NCI-H1105 (cell line): Measurements from ENCODE around the gene PPIF.

Source experiments
- DNase-seq: peaks from one replicate; lab custom pipeline; 2025; lab: John Stamatoyannopoulos, UW

Gene PPIF

DNA sequence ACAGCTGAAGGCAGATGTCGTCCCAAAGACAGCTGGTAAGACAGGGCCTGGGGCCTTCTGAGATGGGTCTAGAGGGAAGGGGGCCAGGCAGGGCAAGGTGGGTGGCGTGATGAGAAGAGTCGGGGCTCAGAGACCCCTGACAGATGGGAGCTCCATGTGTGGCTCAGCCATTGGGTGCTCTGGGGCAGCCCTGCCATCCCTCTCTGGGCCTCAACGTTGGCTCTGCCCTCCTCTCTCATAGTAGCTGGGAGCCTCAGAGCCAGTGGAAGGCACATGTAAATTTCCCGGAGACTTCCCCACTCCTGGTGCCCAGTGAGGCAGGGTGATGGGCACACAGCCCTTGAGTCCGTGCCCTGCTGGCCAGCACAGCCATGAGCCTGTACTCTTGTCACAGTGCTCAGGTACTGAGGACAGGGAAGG lies 1.8 kb downstream of the PPIF start:
- no peak for DNase-seq

DNA sequence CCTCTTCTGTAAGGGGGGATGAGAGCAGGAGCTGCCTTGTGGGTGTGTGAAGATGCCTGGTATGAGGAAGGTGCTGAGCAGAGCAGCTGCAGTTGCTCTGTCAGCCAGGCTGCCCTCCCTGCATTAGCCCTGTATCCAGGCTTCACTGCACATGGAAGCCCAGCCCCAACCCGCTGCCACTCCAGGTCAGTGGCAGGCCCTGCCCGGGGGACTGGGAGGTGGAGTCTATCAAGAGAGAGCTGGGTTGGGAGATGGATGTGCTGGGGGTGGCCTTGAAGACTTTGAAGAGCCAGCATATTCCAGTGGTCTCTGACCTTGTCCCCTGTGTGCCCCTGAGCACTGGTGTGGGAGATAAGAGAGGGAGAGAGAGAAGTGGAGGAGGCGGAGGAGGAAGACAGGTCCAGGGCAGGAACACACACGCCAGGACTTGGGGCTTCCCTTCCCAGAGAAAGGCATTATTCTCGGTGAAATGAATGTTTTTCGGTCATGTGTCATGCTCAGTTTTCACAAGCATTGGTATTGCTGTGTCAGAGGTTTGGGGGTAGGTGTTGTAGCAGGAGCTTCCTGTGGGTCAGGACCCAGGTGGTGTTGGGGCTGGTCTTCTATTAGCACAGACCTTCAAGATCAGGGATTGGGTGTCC lies 2.6 kb downstream of the PPIF start:
- no peak for DNase-seq

DNA sequence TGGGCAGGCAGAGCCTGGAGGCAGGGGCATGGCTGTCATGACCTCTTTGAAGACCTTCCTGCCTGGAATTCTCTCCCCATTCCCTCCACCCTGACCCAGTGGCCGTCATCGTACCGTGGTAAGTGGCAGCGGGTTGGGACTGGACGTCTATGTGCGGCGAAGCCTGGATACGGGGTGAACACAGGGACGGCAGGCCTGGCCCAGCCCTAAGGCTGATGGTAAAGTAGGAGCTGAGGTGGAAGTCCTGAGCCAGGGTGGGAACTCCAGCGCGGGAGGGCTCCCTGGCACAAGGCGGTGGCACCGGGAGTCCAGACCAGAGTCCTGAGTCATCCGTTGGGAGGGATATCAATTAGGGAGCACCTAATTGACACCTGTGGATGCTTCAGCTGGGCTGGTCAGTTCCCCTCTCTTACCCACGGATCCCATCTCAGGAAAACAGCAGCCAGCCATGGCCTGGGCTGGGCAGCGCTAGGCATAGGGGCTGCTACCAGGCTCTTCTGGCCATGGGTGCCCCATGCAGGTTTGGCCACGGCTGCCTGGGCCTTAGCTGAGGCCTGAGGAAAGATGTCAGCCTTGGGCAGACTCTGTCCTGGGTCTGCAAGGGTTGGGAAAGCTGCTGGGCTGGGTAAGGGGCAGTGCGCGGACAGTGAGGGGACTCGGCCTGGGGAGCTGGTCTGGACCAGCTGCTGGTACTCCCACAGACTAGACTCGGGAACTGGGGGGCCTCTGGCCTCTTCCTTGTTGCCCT lies 3.3 kb downstream of the PPIF start:
- no peak for DNase-seq

DNA sequence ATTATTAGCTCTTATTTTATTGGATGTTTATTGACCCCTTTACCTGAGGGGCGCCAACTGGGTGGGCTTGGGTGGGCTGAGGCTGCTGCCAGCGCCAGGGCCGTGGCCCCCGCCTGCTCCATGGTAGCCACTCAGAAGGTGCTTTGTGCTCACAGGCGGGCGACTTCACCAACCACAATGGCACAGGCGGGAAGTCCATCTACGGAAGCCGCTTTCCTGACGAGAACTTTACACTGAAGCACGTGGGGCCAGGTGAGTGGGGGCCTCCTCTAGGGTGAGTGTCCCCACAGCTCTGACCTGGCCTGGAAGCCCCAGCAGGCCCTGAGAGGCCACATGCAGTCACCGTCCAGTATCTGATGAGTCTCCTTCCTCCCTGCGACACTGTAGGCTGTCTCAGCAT lies 4.1 kb downstream of the PPIF start:
- no peak for DNase-seq

DNA sequence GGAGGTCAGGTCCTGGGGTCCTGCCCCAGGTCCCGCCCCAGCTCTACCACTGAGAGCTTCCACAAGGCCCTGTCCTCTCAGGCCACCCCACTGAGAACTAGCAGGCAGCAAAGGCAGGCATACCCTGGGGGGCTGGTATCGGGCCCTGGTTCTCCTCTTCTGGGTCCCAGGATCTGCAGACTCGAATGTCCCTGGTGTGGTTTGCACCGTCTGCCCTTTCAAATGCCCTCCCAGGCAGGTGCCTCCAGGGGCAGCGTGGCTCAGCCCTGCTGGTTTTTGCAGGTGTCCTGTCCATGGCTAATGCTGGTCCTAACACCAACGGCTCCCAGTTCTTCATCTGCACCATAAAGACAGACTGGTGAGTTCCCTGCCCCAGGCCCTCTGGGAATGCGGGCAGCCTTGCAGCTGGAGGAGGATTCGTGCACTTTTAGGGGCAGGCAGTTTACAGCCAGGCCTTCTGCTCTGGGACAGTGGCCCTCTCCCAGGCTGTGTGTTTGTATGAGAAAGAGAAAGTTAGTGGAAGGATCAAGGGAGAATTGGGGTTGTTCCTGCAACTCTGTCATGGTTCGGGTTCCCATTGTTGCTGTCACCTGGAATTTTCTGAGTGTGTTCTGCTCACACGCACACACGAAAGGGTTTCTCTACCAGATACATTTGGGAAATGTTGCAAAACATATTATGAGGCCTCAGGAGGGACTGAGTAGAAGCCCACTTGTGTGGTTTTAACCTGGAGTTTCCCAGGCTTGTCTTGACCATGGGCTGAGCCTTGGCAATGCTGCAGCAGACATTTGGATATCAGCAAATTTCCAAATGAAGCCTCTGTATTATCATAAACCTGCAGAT lies 5.0 kb downstream of the PPIF start:
- DNase-seq, result no peak

DNA sequence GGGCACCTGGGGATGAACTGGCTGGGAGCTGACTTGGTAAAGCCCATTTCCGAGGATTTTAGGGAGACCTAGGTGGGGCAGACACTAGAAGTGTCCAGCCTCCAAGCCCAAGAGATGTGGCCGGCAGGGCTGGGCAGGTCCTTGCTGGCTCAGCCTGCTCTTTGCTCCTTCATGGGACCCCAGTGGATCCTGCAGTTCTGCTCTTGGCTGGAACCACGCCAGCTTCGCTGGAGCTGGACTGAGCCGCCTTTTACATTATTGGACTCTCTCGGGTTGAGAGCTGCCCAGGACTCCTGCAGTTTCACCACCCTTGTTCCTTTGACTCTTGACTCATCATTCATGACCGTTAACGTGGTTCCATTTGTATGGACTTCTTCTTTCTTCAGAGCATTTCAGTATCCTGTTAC lies 5.7 kb downstream of the PPIF start:
- DNase-seq, result no peak

DNA sequence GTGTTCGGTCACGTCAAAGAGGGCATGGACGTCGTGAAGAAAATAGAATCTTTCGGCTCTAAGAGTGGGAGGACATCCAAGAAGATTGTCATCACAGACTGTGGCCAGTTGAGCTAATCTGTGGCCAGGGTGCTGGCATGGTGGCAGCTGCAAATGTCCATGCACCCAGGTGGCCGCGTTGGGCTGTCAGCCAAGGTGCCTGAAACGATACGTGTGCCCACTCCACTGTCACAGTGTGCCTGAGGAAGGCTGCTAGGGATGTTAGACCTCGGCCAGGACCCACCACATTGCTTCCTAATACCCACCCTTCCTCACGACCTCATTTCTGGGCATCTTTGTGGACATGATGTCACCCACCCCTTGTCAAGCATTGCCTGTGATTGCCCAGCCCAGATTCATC lies 6.5 kb downstream of the PPIF start:
- DNase-seq, result no peak

DNA sequence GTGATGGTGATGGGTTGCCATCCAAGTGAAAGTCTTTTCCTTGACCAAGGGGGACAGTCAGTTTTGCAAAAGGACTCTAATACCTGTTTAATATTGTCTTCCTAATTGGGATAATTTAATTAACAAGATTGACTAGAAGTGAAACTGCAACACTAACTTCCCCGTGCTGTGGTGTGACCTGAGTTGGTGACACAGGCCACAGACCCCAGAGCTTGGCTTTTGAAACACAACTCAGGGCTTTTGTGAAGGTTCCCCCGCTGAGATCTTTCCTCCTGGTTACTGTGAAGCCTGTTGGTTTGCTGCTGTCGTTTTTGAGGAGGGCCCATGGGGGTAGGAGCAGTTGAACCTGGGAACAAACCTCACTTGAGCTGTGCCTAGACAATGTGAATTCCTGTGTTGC lies 6.9 kb downstream of the PPIF start:
- DNase-seq, result no peak

DNA sequence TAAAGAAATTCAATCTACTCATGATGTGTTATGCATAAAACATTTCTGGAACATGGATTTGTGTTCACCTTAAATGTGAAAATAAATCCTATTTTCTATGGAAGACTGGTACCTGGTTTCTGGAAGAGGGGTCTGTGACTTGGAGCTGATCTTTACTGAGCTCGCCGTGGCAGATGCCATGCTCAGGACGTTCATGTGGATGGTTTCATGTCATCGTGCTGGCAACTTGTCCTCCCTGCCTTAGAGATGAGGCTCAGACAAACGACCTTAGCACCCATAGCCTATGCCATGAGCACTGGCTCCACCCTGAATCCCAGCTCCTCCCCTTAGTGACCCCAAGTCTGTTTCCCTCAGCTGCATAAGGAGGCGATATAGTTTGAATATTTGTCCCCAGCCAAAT lies 7.3 kb downstream of the PPIF start:
- no peak for DNase-seq

DNA sequence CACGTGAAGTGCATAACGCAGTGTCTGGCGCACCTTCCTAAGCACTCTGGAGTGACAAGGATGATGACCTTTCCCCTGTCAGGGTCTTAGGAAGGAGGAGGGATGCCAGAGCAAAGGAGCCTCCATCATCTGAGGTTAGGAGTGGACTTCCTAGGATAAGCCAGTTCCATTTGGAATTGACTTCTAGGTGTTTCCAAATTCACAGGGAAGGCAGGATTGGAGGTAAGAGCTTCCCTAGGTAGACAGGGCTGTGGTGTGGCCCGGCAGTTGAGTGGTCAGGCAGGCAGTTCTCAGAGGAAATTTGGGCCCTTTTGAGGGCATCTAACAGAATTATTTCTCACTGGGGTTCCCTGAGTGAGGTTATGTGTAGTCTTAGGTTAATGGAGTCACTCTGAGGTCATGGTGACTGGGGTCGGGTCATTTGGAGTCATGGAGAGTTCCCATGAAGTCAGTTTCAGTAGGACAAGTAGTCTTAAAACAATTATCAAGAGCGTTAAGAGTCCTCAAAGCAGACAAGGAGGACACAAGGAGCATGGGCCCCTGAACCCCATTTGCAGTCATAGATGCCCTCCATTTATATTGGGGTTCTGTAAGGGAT lies 8.2 kb downstream of the PPIF start:
- no peak for DNase-seq

DNA sequence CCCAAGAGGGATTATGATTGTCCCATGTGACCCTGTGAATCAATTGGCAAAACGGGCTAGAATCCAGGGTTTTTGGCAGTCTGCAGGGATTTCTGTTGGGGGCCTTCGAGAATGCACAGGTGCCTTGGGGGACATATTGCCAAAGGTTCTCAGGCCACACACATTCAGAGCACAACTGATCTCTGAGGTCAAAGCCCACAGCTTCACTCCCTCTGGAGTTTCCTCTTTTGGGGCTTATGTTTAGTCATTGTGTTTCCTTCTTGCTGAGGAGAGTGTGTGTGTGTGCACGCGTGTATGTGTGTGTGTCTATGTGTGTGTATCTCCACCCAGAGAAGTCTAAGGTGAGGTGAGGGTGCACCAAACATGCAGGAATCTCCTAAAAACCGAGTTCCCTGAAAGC lies 8.8 kb downstream of the PPIF start:
- DNase-seq, result no peak

DNA sequence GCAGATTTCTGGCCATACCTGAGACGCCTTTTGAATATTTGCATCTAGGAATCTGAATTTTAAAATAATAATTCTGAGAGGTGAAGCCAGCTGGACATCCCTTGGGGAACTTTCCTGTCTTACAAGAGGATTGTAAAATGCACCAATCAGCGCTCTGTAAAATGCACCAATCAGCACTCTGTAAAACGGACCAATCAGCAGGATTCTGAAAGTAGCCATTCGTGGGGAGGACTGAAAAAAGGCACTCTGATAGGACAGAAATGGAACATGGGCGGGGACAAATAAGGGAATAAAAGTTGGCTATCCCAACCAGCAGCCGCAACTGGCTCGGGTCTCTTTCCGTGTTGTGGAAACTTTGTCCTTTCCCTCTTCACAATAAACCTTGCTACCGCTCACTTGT lies 9.9 kb downstream of the PPIF start:
- no peak for DNase-seq

DNA sequence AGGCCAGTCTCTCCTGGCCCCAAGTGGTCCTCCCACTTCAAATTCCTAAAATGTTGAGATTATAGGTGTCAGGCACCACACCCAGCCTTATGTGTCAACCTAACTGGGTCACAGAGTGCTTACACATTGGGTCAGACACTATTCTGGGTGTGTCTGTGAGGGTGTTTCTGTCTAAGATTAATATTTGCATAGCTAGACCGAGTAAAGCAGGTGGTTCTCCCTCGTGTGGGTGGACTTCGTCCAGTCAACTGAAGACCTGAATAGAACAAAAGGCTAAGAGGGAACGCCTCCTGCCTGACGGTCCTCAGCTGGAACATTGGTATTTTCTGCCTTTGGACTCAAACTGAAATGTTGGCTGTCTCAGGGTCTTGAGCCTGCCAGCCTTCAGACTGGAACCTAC lies 11.5 kb downstream of the PPIF start:
- DNase-seq, result no peak

DNA sequence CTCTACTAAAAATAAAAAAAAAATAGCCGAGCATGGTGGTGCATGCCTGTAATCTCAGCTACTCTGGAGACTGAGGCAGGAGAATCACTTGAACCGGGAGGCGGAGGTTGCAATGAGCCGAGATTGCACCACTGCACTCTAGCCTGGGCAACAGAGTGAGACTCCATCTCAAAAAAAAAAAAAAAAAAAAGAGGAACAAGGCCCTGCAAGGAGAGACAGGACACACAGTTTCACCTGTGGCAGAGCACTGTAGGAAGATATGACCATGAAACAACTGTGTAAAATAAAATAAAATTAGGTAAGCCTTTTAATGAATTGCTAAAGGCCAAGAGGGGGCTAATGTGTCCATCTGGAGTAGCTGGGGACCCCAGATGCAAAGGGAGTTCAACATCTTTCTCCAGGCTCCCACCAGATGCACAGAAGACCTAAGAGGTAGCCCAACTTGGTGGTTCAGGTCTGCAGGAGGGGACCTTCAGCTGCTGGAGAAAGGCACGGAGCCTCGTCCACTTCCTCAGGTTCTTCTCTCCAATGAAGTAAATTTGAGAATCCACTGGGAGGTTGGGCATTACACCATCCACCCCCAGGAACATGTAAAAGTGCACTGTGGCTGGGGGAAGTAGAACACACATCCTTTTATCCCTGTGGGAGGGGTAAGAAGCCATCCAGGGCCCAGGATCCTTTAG lies 12.7 kb downstream of the PPIF start:
- DNase-seq, result no peak

DNA sequence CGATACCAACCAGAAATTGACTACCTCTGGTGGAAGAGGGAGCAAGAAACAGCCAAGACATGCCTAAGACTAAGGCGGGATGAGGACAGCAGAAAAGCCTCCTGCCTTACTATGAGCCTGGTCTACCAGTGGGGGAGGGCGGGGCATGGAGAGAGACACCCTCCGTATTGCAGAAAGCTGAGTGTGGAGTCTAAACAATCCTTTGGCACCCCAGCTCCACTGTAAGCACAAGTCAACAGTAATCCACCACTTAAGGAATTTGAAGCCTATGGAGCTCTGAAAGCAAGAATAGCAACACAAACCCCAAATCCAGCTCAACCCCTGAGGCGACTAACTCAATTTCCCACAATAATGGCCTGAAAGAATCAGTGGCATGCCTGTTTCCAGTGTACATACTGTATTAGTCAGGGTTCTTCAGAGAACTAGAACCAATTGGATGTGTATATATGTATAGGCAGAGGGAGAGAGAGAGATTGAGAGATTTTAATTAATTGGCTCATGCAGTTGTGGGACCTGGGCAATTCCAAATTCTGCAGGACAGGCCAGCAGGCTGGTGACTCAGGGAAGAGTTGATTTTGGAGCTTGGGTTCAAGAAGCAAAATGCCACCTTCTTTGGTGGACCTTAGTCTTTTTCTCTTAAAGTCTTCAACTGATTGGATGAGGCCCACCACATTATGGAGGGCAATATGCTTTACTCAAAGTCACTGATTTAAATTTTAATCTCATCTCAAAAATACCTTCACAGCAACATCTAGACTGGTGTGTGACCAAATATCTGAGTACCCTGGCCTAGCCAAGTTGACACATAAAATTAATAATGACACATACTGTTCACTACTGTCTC lies 13.5 kb downstream of the PPIF start:
- DNase-seq, result no peak

DNA sequence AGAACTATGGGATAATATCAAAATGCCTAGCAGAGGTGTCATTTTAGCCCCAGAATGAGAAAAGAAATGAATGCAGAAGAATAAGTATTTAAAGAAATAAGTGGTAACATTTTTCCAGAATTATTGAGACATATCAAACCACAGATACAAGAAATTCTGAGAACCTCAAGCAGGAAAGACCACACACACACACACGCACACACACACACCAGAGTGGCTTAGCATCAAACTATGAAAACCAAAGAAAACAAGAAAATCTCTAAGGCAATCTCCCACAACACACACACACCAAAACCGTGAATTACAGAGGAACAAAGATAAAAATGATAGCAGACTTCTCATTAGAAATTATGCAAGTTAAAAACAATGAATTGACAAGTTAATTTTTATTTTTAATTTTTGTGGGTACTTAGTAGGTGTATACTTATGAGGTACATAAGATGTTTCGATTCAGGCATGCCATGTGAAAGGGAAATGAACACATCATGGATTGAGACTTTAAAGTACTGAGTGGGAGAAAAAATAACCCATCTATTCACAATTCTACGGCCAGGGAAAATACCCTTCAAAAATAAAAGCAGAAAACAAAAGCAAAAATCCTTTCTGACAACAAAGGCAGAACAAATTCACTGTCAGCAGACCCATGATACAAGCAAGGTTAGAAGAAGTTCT lies 14.6 kb downstream of the PPIF start:
- DNase-seq, result no peak

DNA sequence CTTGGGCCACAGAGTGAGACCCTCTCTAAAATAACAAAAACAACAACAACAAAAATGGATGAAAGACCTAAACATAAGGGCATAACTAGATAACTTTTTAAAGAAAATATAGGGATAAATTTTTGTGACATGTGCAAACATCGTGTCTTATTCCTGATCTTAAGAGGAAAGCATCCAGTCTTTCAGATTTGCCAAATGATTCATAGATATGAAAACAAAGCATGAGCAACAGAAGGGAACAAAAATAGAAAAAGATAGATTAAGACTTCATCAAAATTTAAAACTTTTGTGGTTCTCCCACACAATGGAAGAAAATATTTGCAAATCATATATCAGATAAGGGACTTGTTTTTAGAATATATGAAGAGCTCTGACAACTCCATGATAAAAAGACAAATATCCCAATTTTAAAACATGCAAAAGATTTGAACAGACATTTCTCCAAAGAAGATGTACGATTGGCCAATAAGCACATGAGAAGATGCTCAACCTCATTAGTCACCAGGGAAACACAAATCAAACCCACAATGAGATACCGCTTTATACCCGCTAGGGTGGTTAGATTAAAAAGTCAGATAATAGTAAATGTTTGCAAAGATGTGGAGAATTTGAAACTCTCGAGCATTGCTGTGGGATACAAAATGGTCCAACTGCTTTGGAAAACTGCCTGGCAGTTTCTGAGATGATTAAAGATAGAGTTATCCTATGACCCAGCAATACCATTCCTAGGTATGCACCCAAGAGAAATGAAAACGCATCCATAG lies 20.3 kb downstream of the PPIF start:
- no peak for DNase-seq

DNA sequence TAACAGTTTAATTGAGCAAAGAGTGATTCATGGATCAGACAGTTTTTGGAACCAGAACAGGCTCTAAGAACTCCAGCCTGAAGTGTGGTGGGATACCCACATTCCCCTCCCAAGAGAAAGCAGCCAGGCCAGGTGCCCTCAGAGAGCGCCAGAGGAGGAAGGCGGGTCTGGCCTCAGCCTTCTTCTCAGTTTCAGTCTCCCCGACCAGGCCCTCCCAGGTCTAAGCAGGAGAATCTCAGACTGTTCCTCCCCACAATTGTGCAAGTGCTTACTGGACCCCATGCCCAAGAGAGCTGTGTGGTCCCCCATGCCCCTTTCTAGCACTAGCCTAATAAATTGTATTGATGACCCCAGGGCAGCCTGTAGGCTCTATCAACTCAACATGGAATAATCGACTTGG lies 25.6 kb downstream of the PPIF start:
- DNase-seq, result no peak

DNA sequence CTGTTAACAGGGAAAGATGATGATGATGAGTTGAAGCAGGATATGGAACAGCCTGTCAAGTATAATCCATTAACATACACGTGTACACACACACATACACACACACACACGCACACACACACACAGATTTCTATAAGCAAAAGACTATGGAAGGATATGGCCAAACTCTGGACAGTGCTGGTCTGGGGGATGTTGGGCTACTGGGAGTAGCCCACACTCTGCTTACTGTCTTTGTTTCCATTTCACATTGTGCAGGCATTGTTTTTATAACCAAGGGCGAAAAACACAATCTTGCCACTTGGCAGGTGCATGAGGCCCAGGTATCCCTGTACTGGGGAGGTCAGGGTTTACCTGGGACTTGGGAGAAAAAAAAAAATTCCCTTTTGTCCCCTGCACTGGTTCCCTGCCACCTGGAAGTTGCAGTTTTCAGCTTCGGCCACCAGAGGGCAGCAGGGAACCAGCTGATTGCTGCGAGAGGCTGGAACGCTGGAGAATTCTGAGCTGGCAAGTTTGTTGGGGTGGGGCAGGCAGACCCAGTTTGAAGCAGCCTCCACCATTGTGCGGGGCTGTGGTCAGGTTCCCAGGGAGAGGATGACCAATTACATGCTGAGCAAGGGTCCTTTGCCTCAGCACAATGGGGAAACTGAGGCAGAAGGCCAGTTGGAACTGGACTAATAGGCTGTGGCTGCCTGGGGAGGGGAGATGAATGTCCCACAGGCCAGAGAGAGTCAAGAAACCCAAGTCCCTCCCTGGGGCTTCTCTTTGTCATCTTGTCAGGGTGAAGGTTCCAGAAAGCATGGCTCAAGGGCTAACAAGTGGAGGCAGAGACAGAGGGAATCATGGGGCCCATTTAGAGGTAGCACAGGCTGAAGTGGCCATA lies 27.3 kb downstream of the PPIF start:
- DNase-seq, result no peak
